H1 (cell line): ENCODE measurements around the gene MYLK4. TPM values are rescaled to one million over a fixed set of nuclear protein-coding genes. Genes with fewer than 3 reads are reported as not detected.

ENCODE experiments used
- CTCF ChIP-seq, 3 experiments: IDR thresholded peaks; 1 replicate in 2 of 3; 2 replicates in 1 of 3; pipeline versions ENCODE4 v1.5.1 to v1.6.1; 2011; ENCODE audit warnings: low read length in 3 of 3, mild to moderate bottlenecking in 3 of 3, inconsistent platforms in 2 of 3, low read depth in 1 of 3, moderate library complexity in 1 of 3; ENCODE audit not compliant: insufficient read depth in 1 of 3; ENCODE audit errors: control extremely low read depth in 1 of 3
- polyA plus RNA-seq, 7 experiments: library from polyadenylated mRNA; depleted of rRNA in 3 of 7; stranded (reverse) in 5 of 7; unstranded in 2 of 7; fragments of >200 nt in 5 of 7; fragments of 200-250 nt in 2 of 7; gene quantifications; 1 replicate in 5 of 7; 2 replicates in 1 of 7; 4 replicates in 1 of 7; pipeline versions ENCODE4 v1.2.1 to v1.2.3, GENCODE V29; 2011 to 2013; ENCODE audit warnings: missing spikeins in 2 of 7, mixed read lengths in 2 of 7
- total RNA-seq: library from RNA; stranded (reverse); fragmentation: NEBNext Ultra II Directional; extraction: Animal tissue kit (Norgen Biotek cat#: 25700); gene quantifications from 2 replicates; pipeline ENCODE4 v1.2.1, GENCODE V29; 2021

The MYLK4 gene
- total and polyA plus RNA-seq, 2 of the 8 experiments (the other 6 are each of a cell fraction or from before 2014, with no cell fraction given), result 0.11 to 0.17 TPM

GRCh38 chr6:2791450-2791974 lies 40.8 kb upstream of the MYLK4 start (continued):
- TF ChIP-seq CTCF (IDR thresholded peaks at IDR 0.05; ENCODE audit: control extremely low read depth in 1 of 3, insufficient read depth in 1 of 3, low read depth in 1 of 3, low read length in 3 of 3), result no peak
